ENCODE data around the gene ADGB. TPM values are rescaled to one million over a fixed set of nuclear protein-coding genes. Genes with fewer than 3 reads are reported as not detected.

ADGB gene
- total and polyA plus RNA-seq, 8 donors = not detected

DNA sequence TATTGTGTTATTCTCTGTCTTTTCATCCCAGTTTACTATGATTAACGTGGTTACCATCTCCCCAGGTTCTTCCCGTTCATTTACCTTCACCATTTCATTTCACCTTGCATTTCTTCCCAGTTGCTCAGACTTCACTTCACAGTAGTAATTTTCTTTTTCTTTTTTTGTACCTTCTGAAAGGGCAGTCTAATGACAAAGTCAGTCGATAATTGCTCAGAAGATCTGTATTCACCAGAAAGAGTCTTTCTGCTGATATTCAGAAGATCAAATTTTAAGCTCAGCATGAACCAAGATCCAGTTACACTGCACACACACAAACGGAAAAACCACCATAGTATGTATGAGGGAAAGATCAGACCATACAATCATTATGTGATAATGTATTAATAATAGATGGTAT is 265.5 kb downstream of the ADGB start:
- 76 to 95% methylated on average over 4 of the region's 4 CpGs for WGBS, 2 donors
- DNase-seq = no peak
- TF ChIP-seq, protein P1, sequence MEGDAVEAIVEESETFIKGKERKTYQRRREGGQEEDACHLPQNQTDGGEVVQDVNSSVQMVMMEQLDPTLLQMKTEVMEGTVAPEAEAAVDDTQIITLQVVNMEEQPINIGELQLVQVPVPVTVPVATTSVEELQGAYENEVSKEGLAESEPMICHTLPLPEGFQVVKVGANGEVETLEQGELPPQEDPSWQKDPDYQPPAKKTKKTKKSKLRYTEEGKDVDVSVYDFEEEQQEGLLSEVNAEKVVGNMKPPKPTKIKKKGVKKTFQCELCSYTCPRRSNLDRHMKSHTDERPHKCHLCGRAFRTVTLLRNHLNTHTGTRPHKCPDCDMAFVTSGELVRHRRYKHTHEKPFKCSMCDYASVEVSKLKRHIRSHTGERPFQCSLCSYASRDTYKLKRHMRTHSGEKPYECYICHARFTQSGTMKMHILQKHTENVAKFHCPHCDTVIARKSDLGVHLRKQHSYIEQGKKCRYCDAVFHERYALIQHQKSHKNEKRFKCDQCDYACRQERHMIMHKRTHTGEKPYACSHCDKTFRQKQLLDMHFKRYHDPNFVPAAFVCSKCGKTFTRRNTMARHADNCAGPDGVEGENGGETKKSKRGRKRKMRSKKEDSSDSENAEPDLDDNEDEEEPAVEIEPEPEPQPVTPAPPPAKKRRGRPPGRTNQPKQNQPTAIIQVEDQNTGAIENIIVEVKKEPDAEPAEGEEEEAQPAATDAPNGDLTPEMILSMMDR (IDR thresholded peaks at IDR 0.05) = no peak
- Histone ChIP-seq H3K27me3 (no peaks in the 10 kb centered on the region), H3K4me1 (no peaks in the 10 kb centered on the region), H3K27ac (no peak overlapping the region), H3K4me3 (no peak overlapping the region), H3K9me3 (no peaks in the 10 kb centered on the region), H3K36me3 (no peaks in the 10 kb centered on the region)
- intact Hi-C loops (cut with DNase I) = no loop called here
- FAIRE-seq = no peak
- no peak for ATAC-seq

DNA sequence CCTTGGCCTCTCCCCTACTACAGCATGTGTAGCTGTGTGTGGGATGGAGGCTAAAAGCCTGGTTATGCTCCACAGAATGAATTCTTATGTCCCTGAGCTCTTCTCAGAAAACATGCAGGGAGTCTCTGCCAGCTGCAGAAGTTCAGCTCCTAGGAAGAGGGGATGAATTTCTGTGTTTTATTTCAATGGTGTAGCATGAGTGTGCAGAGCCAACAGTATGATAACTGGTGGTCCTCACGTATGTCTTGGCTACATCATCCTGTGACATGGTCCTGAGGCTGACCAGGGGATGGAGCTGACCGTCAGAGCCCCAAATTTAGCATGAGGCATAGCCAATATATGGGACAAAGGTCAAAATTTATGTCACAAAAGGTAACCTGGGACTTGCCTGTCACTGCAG is 266.1 kb downstream of the ADGB start:
- Histone ChIP-seq H3K4me1 (no peaks in the 10 kb centered on the region), H3K9me3 (no peaks in the 10 kb centered on the region), H3K27ac (no peak overlapping the region), H3K27me3 (no peaks in the 10 kb centered on the region), H3K4me3 (no peak overlapping the region), H3K36me3 (no peaks in the 10 kb centered on the region)
- FAIRE-seq (no peak), ATAC-seq (no peak), DNase-seq (no peak)
- intact Hi-C loops (cut with DNase I) = no loop called here
- WGBS, 2 donors = 82 to 97% methylated on average over 2 of the region's 2 CpGs
- TF ChIP-seq, protein P1 (IDR thresholded peaks at IDR 0.05) = no peak

Other genes starting within 250 kb of the ADGB start
- gene RAB32, start 55.1 kb upstream of the ADGB start, total RNA-seq = 10 to 100 TPM in 2 of 6 donors, 1 to 10 TPM in 4; 3.5 to 19.0 (median 4.5) TPM
- 1 to 10 TPM; 5.6 to 7.9 TPM for gene RAB32, start 55.1 kb upstream of the ADGB start, polyA plus RNA-seq